IMR-90 (cell line): Measurements from ENCODE around the gene HLA-DRB1. TPM values are rescaled to one million over a fixed set of nuclear protein-coding genes. Genes with fewer than 3 reads are reported as not detected.

Source experiments
- ATAC-seq: fragments of 200-7000 bp; cut with Tn5 transposase; 2 replicates; pipeline ENCODE4 v1.9.1; 2020; ENCODE audit warnings: low read depth, mild to moderate bottlenecking, moderate library complexity
- BruUV-seq: library from RNA; stranded (reverse); fragments of 400-500 nt; replicated peaks from 2 replicates; lab custom pipeline; 2021; lab: Mats Ljungman, UMichigan
- CTCF ChIA-PET: fragments of 300-600 bp; formaldehyde crosslinking; extraction: SDS; loops from one replicate; lab custom pipeline; 2021; ENCODE audit warnings: antibody characterized with exemption; lab: Yijun Ruan, JAX
- POLR2A ChIA-PET: fragments of 300-600 bp; sonication (Branson Sonifier 250); formaldehyde crosslinking; loops from one replicate; lab custom pipeline; 2022; ENCODE audit warnings: antibody characterized with exemption; ENCODE audit not compliant: unreplicated experiment; lab: Charles Lee
- DNase-seq: peaks from one replicate; pipeline ENCODE4 v3.0.0; 2013
- H2AFZ ChIP-seq: replicated peaks from 2 replicates; pipeline ENCODE3; 2013; ENCODE audit warnings: low read length, mild to moderate bottlenecking; ENCODE audit not compliant: poor library complexity
- H2AK5ac ChIP-seq: 2 replicates; pipeline ENCODE4 v1.6.1; 2013; ENCODE audit warnings: low read depth, low read length, inconsistent platforms
- H2AK9ac ChIP-seq: replicated peaks from 2 replicates; pipeline ENCODE3; 2013; ENCODE audit warnings: mild to moderate bottlenecking, low read depth, low read length, moderate library complexity; ENCODE audit not compliant: poor library complexity
- H2BK120ac ChIP-seq: 2 replicates; pipeline ENCODE4 v1.6.1; 2013; ENCODE audit warnings: low read depth, low read length, inconsistent platforms
- H2BK15ac ChIP-seq: 3 replicates; pipeline ENCODE4 v1.6.1; 2013; ENCODE audit warnings: low read depth, low read length, inconsistent platforms
- H2BK20ac ChIP-seq: 2 replicates; pipeline ENCODE4 v1.6.1; 2013; ENCODE audit warnings: low read depth, mild to moderate bottlenecking, inconsistent platforms, low read length, moderate library complexity
- H2BK5ac ChIP-seq: 2 replicates; pipeline ENCODE4 v1.6.1; 2013; ENCODE audit warnings: mild to moderate bottlenecking, low read depth, low read length, inconsistent platforms; ENCODE audit not compliant: poor library complexity, severe bottlenecking
- H3K14ac ChIP-seq: replicated peaks from 2 replicates; pipeline ENCODE4 v1.6.1; 2013; ENCODE audit warnings: low read depth, low read length, inconsistent platforms
- H3K18ac ChIP-seq: 2 replicates; pipeline ENCODE4 v1.6.1; 2013; ENCODE audit warnings: low read depth, low read length, control low read depth
- H3K23ac ChIP-seq: 2 replicates; pipeline ENCODE4 v1.6.1; 2013; ENCODE audit warnings: low read depth, low read length, inconsistent platforms
- H3K27ac ChIP-seq: 2 replicates; pipeline ENCODE4 v1.5.1; 2013; ENCODE audit warnings: mild to moderate bottlenecking, control low read depth, low read length; ENCODE audit not compliant: insufficient read depth
- H3K27me3 ChIP-seq: 2 replicates; pipeline ENCODE4 v1.6.1; 2013; ENCODE audit warnings: low read length; ENCODE audit not compliant: control insufficient read depth, insufficient read depth
- H3K36me3 ChIP-seq: 2 replicates; pipeline ENCODE4 v1.6.1; 2013; ENCODE audit warnings: low read length, mixed read lengths; ENCODE audit not compliant: control insufficient read depth, insufficient read depth
- H3K4ac ChIP-seq: 2 replicates; pipeline ENCODE4 v1.6.1; 2013; ENCODE audit warnings: low read depth, low read length, inconsistent platforms
- H3K4me1 ChIP-seq: 2 replicates; pipeline ENCODE4 v1.6.1; 2013; ENCODE audit warnings: low read length, mixed read lengths; ENCODE audit not compliant: control insufficient read depth, insufficient read depth
- H3K4me2 ChIP-seq: 2 replicates; pipeline ENCODE4 v1.6.1; 2013; ENCODE audit warnings: low read depth, mild to moderate bottlenecking, control low read depth, low read length, moderate library complexity
- H3K4me3 ChIP-seq: 2 replicates; pipeline ENCODE4 v1.5.1; 2013; ENCODE audit warnings: low read depth, mild to moderate bottlenecking, control low read depth, low read length, moderate library complexity; ENCODE audit not compliant: insufficient read depth
- H3K56ac ChIP-seq: 2 replicates; pipeline ENCODE4 v1.6.1; 2013; ENCODE audit warnings: low read length, inconsistent platforms; ENCODE audit not compliant: insufficient read depth; ENCODE audit errors: extremely low read depth
- H3K79me1 ChIP-seq, 2 experiments: 2 replicates each; pipeline ENCODE4 v1.6.1; 2013; ENCODE audit warnings: low read length in 2 of 2, inconsistent platforms in 1 of 2, low read depth in 1 of 2
- H3K9ac ChIP-seq: 2 replicates; pipeline ENCODE4 v1.6.1; 2013; ENCODE audit warnings: low read depth, low read length, control low read depth
- H3K9me1 ChIP-seq: 2 replicates; pipeline ENCODE4 v1.6.1; 2013; ENCODE audit warnings: low read length, inconsistent platforms; ENCODE audit not compliant: insufficient read depth
- H3K9me3 ChIP-seq: 2 replicates; pipeline ENCODE4 v1.6.1; 2013; ENCODE audit warnings: low read length; ENCODE audit not compliant: control insufficient read depth, insufficient read depth
- H4K20me1 ChIP-seq: 2 replicates; pipeline ENCODE4 v1.6.1; 2013; ENCODE audit warnings: low read length, inconsistent platforms; ENCODE audit not compliant: insufficient read depth
- H4K5ac ChIP-seq: 2 replicates; pipeline ENCODE4 v1.6.1; 2013; ENCODE audit warnings: mild to moderate bottlenecking, low read depth, low read length, control low read depth
- H4K8ac ChIP-seq, 2 experiments: 2 replicates each; pipeline ENCODE4 v1.6.1; 2013; ENCODE audit warnings: low read depth in 2 of 2, low read length in 2 of 2, control low read depth in 1 of 2, inconsistent platforms in 1 of 2
- H4K91ac ChIP-seq: 2 replicates; pipeline ENCODE4 v1.6.1; 2013; ENCODE audit warnings: low read depth, low read length, inconsistent platforms; ENCODE audit not compliant: insufficient read depth
- CTCF ChIP-seq: conservative IDR thresholded peaks from 2 replicates; pipeline ENCODE4 v1.5.1; 2012; ENCODE audit warnings: mild to moderate bottlenecking, low read depth, low read length, improper control_type of control experiment
- MAFK ChIP-seq: IDR thresholded peaks from 2 replicates; pipeline ENCODE4 v1.6.1; 2012; ENCODE audit warnings: low read depth, low read length, improper control_type of control experiment
- WGBS, 2 experiments: methylation state at CpG; one replicate each; pipeline versions ENCODE4 v1.1.5 to v1.1.7; 2013; ENCODE audit warnings: missing lambda C conversion rate in 2 of 2; ENCODE audit not compliant: insufficient read length in 1 of 2; ENCODE audit errors: extremely low coverage in 2 of 2; 5-methylcytosine and 5-hydroxymethylcytosine counted together
- dilution Hi-C: fragments of 300-500 bp; cut with HindIII; formaldehyde crosslinking; loops from one replicate; pipeline ENCODE4 v1.14.3; 2018; ENCODE audit warnings: low sequenced_read_pairs; ENCODE audit not compliant: unreplicated experiment
- in situ Hi-C: fragments of 300-500 bp; cut with MboI; formaldehyde crosslinking; loops from 3 replicates; pipeline ENCODE4 v1.14.3; 2019; ENCODE audit warnings: low sequenced_read_pairs, inconsistent platforms, mixed read lengths
- intact Hi-C: fragments of 100-400 bp; cut with micrococcal nuclease; formaldehyde crosslinking; loops from 2 replicates; pipeline ENCODE4 v1.10.0; 2022
- polyA plus RNA-seq, 3 experiments: library from polyadenylated mRNA; depleted of rRNA; stranded (reverse); fragments of >200 nt; gene quantifications; 2 replicates each; pipeline ENCODE4 v1.2.3, GENCODE V29; 2012; ENCODE audit warnings: low replicate concordance in 1 of 3
- total RNA-seq: library from RNA; depleted of rRNA; stranded (reverse); fragments of >200 nt; gene quantifications from 2 replicates; pipeline ENCODE4 v1.2.3, GENCODE V29; 2012

Gene HLA-DRB1
- total and polyA plus RNA-seq, 2 of the 4 experiments (the other 2 are of a cell fraction), result not detected

GRCh38 chr6:32551410-32551809 is 38.2 kb downstream of the HLA-DRB1 start:
- no peak overlapping the region for H3K18ac ChIP-seq
- no peak overlapping the region for H3K23ac ChIP-seq
- TF ChIP-seq MAFK (no peak), CTCF (no peak)
- H3K27ac ChIP-seq, result no peak overlapping the region
- WGBS, 2 experiments, result no CpG with 5 or more reads among the region's 5 CpGs
- CTCF ChIA-PET, result no interaction called here
- no peak overlapping the region for H2BK20ac ChIP-seq
- H2BK15ac ChIP-seq, result no peak overlapping the region
- H3K9me3 ChIP-seq, result no peaks in the 10 kb centered on the region
- H3K4me3 ChIP-seq, result no peak overlapping the region
- no peak overlapping the region for H2BK120ac ChIP-seq
- no peaks in the 10 kb centered on the region for H3K36me3 ChIP-seq
- DNase-seq (no peak), ATAC-seq (no peak)
- H3K9me1 ChIP-seq, result no peaks in the 10 kb centered on the region
- intact Hi-C loops, result no loop called here
- no peaks in the 10 kb centered on the region for H3K4me1 ChIP-seq
- no TSS peak for BruUV-seq
- POLR2A ChIA-PET, result no interaction called here
- no peak overlapping the region for H3K56ac ChIP-seq
- no peaks in the 10 kb centered on the region for H3K27me3 ChIP-seq
- in situ Hi-C loops, result no loop called here
- no peak overlapping the region for H2BK5ac ChIP-seq
- H3K4me2 ChIP-seq, result no peak overlapping the region
- H2AK9ac ChIP-seq, result no peak overlapping the region
- no peak overlapping the region for H4K5ac ChIP-seq
- no peak overlapping the region for H3K14ac ChIP-seq
- no peak overlapping the region for H2AFZ ChIP-seq
- no peak overlapping the region for H2AK5ac ChIP-seq
- dilution Hi-C loops, result no loop called here
- no peak overlapping the region for H3K4ac ChIP-seq
- no peak overlapping the region for H4K91ac ChIP-seq
- no peak overlapping the region for H4K8ac ChIP-seq
- H3K9ac ChIP-seq, result no peak overlapping the region
- H3K79me1 ChIP-seq, result no peaks in the 10 kb centered on the region
- no peaks in the 10 kb centered on the region for H4K20me1 ChIP-seq
